BE2C (cell line): ENCODE data around the gene PJA2.

Experiments
- DNase-seq: peaks from one replicate; pipeline ENCODE4 v3.0.0-alpha.2; 2020
- H3K27me3 ChIP-seq: fragments of 250-450 bp; sonication (Bioruptor Pico); 2 replicates; pipeline ENCODE4 v1.5.1; 2020; ENCODE audit warnings: mild to moderate bottlenecking
- H3K36me3 ChIP-seq: fragments of 250-450 bp; sonication (Bioruptor Pico); 2 replicates; pipeline ENCODE4 v1.5.1; 2020; ENCODE audit warnings: mild to moderate bottlenecking
- H3K4me1 ChIP-seq: fragments of 250-450 bp; sonication (Bioruptor Pico); 2 replicates; pipeline ENCODE4 v1.5.1; 2020
- H3K4me3 ChIP-seq: 2 replicates; pipeline ENCODE4 v1.5.1; 2011; ENCODE audit warnings: low read depth, low read length
- H3K9me3 ChIP-seq: fragments of 250-450 bp; sonication (Bioruptor Pico); 2 replicates; pipeline ENCODE4 v1.5.1; 2020
- CTCF ChIP-seq: IDR thresholded peaks from 2 replicates; pipeline ENCODE4 v1.5.1; 2012; ENCODE audit warnings: mild to moderate bottlenecking, low read depth, low read length

The PJA2 gene

GRCh38 chr5:109334056-109334455, 75.7 kb downstream of the PJA2 start:
- no peak for TF ChIP-seq CTCF
- H3K36me3 ChIP-seq: no peaks in the 10 kb centered on the region; the same call in 1 of the 2 replicates
- H3K4me1 ChIP-seq: no peaks in the 10 kb centered on the region
- H3K9me3 ChIP-seq: no peaks in the 10 kb centered on the region
- DNase-seq: no peak
- H3K27me3 ChIP-seq: no peaks in the 10 kb centered on the region
- no peak overlapping the region for H3K4me3 ChIP-seq

GRCh38 chr5:109329333-109330237, 80.2 kb downstream of the PJA2 start:
- no peaks in the 10 kb centered on the region; the same call in 1 of the 2 replicates for H3K36me3 ChIP-seq
- H3K9me3 ChIP-seq: no peaks in the 10 kb centered on the region
- no peak overlapping the region for H3K4me3 ChIP-seq
- no peaks in the 10 kb centered on the region for H3K27me3 ChIP-seq
- no peak for TF ChIP-seq CTCF
- H3K4me1 ChIP-seq: no peaks in the 10 kb centered on the region
- DNase-seq: no peak

- H3K36me3 ChIP-seq: no peaks in the 10 kb centered on the region; the same call in 1 of the 2 replicates
- no peaks in the 10 kb centered on the region for H3K27me3 ChIP-seq
- no peak for DNase-seq
- H3K4me3 ChIP-seq: no peak overlapping the region
- H3K4me1 ChIP-seq: no peaks in the 10 kb centered on the region
- H3K9me3 ChIP-seq: no peaks in the 10 kb centered on the region
- no peak for TF ChIP-seq CTCF
Measured at GRCh38 chr5:109328626-109329025, 81.1 kb downstream of the PJA2 start.

GRCh38 chr5:109327570-109327969, 82.2 kb downstream of the PJA2 start:
- Histone ChIP-seq H3K27me3 (no peaks in the 10 kb centered on the region), H3K36me3 (no peaks in the 10 kb centered on the region; the same call in 1 of the 2 replicates), H3K9me3 (no peaks in the 10 kb centered on the region), H3K4me3 (no peak overlapping the region), H3K4me1 (no peaks in the 10 kb centered on the region)
- TF ChIP-seq CTCF: no peak
- no peak for DNase-seq

GRCh38 chr5:109326919-109327318, 82.9 kb downstream of the PJA2 start:
- no peak for TF ChIP-seq CTCF
- H3K4me1 ChIP-seq: no peaks in the 10 kb centered on the region
- H3K36me3 ChIP-seq: no peaks in the 10 kb centered on the region; the same call in 1 of the 2 replicates
- no peaks in the 10 kb centered on the region for H3K9me3 ChIP-seq
- no peaks in the 10 kb centered on the region for H3K27me3 ChIP-seq
- no peak overlapping the region for H3K4me3 ChIP-seq
- no peak for DNase-seq

GRCh38 chr5:109325456-109325855, 84.3 kb downstream of the PJA2 start:
- no peak for DNase-seq
- Histone ChIP-seq H3K9me3 (no peaks in the 10 kb centered on the region), H3K36me3 (no peaks in the 10 kb centered on the region; the same call in 1 of the 2 replicates), H3K4me1 (no peaks in the 10 kb centered on the region), H3K27me3 (no peaks in the 10 kb centered on the region), H3K4me3 (no peak overlapping the region)
- no peak for TF ChIP-seq CTCF
